Transverse colon (tissue), 4 donors: Measurements from ENCODE around the gene FBXO46.
A peak's percentile ranks its signal among the peaks of the same experiment; 100 is the strongest.

Experiments used
- POLR2AphosphoS5 ChIP-seq, 3 donors: sonication (generic); formaldehyde crosslinking; IDR thresholded peaks; one replicate each; pipeline ENCODE4 v1.6.1; 2016; ENCODE audit warnings: antibody characterized with exemption in 3 of 3
- TF ChIP-seq, protein P1 (sequence below), 5 experiments: fragments of 200-600 bp in 3 of 5; fragments of 450-650 bp in 2 of 5; sonication (generic) in 3 of 5; IDR thresholded peaks; 1 replicate in 2 of 5; 2 replicates in 3 of 5; pipeline ENCODE4 v1.5.1; 2016 to 2017; ENCODE audit warnings: antibody characterized with exemption in 5 of 5, inconsistent platforms in 3 of 5, mild to moderate bottlenecking in 2 of 5, moderate library complexity in 1 of 5

DNA sequence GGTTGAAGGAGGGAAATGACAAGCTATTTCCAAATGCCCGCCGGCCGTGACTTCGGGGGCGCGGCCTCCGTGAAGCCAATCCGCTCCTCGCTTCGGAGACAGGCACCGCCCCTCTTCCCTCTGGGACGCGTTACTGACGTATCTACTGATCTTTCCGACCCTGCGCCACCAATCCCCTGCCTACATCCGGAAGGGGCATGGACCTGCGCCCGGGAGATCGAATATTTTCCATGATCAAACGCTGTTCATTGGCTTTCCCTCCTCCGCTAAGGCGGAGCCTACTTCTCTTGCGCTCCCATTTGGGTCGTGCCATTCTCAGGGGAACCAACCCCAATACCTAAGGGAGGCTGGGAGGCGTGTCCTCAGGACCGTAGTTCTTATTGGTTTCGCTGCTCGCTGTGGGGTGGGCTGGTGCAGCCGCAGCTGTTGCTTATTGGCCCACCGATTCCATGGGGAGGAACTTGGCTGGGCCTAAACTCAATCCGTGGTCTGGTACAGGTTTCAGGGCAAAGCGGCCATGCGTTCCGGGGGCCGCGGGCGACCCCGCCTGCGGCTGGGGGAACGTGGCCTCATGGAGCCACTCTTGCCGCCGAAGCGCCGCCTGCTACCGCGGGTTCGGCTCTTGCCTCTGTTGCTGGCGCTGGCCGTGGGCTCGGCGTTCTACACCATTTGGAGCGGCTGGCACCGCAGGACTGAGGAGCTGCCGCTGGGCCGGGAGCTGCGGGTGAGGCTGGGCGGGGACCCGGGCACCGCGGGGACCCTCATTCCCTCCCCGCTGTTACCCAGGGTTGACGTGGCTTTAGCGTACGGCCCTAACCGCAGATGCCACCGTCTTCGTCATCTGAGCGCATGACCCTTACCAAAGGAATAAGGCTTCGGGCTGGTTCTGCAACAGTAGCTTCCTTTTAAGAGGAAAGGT is 38.2 kb downstream of the FBXO46 start, which contains the start of gene QPCTL:
- TF ChIP-seq, protein P1, sequence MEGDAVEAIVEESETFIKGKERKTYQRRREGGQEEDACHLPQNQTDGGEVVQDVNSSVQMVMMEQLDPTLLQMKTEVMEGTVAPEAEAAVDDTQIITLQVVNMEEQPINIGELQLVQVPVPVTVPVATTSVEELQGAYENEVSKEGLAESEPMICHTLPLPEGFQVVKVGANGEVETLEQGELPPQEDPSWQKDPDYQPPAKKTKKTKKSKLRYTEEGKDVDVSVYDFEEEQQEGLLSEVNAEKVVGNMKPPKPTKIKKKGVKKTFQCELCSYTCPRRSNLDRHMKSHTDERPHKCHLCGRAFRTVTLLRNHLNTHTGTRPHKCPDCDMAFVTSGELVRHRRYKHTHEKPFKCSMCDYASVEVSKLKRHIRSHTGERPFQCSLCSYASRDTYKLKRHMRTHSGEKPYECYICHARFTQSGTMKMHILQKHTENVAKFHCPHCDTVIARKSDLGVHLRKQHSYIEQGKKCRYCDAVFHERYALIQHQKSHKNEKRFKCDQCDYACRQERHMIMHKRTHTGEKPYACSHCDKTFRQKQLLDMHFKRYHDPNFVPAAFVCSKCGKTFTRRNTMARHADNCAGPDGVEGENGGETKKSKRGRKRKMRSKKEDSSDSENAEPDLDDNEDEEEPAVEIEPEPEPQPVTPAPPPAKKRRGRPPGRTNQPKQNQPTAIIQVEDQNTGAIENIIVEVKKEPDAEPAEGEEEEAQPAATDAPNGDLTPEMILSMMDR (IDR thresholded peaks at IDR 0.05), result no peak
- TF ChIP-seq POLR2AphosphoS5 (IDR thresholded peaks at IDR 0.05), result peak; percentile 63 to 86 (median 85)
